GM19463 (cell line): ENCODE measurements around the gene SFMBT1.
A peak's percentile ranks its signal among the peaks of the same experiment; 100 is the strongest.

Experiments used
- ATAC-seq: cut with Tn5 transposase; IDR thresholded peaks from one replicate; pipeline ENCODE4 v1.9.1; 2021; ENCODE audit warnings: mild to moderate bottlenecking, moderate library complexity; ENCODE audit not compliant: unreplicated experiment

Gene SFMBT1

DNA sequence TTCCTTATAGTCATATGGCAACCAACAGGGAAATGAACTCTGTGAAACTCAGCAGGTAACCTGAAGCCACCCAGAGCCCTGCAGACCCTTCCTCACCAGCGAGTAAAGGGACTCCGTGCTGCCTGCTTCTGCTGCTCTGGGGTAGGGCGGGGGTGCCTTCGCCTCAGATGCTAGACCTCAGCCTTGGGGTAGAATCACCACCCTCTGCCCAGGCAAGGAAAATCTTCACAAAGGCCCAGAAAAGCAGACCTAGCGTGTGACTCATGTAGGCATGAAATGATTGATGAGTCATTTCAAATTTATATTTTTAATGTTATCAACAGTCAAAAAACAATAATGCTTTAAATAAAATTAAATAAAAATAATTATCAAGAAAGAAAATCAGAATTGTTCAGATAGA, 155.1 kb downstream of the SFMBT1 start:
- no peak for ATAC-seq

- no peak for ATAC-seq
Observed at GRCh38 chr3:52889901-52890300, 156.0 kb downstream of the SFMBT1 start.

DNA sequence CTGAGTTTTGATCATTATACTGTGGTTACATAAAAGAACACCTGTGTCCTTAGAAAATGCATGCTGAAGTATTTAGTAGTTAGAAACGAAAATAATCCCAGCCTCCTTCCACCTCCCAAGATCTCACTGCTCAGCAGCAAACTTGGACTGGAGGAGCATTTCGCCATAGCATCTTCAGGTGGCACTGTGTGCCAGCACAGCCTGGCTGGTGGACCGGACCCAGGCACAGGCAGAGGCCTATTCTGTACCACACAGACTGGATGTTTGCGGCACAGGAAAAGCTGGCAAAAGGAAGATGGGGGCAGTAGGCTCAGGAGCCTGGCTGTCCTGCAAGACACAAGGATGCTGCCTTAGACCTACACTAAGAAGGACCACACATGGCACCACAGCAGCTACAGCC, 158.7 kb downstream of the SFMBT1 start:
- ATAC-seq, result no peak

GRCh38 chr3:52886049-52886730, 159.7 kb downstream of the SFMBT1 start:
- ATAC-seq, result no peak

DNA sequence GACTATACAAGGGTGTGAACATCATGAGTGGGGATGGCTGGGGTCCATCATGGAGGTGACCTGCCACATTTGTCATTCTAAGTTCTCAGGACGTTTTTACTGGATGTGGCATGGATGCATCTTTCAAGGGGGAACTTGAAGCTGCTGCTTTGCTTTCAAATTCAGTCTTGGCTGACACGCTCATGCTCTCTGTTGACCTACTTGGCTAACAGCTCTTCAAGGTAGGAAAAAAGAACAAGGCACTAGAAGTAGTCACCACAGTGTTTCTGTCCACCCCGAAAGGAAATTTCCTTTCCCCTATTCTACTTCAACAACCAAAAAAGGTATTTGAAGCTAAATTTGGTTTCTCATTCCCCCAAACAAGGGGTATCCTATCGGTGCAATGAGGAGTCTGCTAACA, 163.5 kb downstream of the SFMBT1 start:
- ATAC-seq, result no peak

DNA sequence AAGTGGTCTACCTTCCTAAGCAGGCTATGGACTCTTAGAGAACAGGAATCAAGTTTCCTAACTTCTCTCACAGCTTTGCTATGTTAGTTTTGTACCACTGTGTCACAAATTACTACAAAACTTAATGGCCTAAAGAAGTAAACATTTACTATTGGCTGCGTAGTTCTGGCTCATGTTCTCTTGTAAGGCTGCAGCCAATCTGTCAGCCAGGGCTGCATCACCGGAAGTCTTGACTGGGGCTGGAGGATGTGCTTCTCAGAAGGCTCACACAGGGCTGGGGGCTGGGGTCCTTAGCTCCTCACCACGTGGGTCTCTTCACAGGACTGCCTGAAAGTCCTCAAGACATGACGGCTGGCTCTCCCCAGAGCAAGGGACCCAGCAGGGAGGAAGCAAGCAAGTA, 164.0 kb downstream of the SFMBT1 start:
- no peak for ATAC-seq

DNA sequence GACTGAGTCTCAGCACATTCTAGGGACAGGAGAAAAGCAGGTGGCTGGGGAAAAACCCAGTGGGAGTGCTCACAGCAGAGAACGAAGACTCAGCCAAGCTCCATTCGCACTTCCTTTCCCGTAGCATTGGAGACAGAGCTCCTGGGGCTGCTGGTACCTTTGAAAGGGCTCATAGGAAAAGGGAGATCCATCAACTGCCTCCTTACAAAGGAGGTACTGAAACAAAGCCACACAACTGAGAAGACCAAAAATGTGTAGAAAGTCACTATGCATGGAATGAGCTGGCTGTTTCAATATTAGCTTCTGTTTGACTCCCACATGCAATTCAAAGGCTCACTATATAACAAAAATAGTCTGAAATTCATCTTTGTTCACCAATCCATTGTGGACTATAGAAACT, 165.4 kb downstream of the SFMBT1 start:
- peak; percentile 79 for ATAC-seq

GRCh38 chr3:52880047-52880446, 165.8 kb downstream of the SFMBT1 start:
- peak; percentile 22 for ATAC-seq

GRCh38 chr3:52879581-52879980, 166.3 kb downstream of the SFMBT1 start:
- ATAC-seq, result no peak

DNA sequence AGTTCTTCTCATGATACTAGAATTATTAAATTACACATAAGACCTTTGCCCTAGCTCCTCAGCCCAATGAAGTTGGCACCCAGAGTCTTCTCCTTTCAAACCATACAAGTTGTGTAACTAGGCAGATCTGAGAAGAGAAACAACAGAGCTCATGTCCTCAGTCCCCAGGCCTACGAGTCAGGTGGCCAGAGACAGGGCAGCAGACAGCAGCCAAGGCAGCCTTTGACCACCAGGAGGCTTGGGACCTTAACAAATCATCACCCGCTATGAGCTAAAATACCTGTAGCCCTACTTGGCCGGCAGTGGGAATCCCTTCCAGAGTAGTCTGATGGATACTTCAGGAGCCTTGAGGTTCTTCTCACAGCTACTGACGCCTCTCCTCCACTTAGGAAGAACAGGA, 166.8 kb downstream of the SFMBT1 start:
- no peak for ATAC-seq

- no peak for ATAC-seq
Observed at GRCh38 chr3:52877085-52877484, 168.8 kb downstream of the SFMBT1 start.

GRCh38 chr3:52874864-52875587, 170.8 kb downstream of the SFMBT1 start:
- ATAC-seq, result no peak

DNA sequence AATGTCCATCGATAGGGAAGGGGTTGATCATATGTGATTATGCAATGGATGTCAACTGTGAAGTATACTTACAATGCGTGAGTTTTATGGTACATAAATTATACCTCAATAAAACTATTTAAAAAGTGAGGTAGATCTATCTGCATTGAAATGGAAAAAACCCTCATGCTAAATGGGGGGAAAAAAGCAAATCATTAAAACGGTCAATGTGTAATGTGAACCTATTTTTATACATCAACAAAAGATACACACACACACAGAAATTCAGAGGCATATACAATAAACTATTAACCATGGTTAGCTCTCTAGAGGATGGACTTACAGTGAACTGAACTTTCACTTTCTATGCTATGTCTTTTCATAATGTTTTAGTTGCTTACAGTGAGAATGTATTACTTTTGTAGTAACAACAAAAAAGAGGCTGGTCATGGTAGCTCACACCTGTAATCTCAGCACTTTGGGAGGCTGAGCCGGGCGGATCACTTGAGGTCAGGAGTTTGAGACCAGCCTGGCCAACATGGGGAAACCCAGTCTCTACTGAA, 171.6 kb downstream of the SFMBT1 start:
- no peak for ATAC-seq

DNA sequence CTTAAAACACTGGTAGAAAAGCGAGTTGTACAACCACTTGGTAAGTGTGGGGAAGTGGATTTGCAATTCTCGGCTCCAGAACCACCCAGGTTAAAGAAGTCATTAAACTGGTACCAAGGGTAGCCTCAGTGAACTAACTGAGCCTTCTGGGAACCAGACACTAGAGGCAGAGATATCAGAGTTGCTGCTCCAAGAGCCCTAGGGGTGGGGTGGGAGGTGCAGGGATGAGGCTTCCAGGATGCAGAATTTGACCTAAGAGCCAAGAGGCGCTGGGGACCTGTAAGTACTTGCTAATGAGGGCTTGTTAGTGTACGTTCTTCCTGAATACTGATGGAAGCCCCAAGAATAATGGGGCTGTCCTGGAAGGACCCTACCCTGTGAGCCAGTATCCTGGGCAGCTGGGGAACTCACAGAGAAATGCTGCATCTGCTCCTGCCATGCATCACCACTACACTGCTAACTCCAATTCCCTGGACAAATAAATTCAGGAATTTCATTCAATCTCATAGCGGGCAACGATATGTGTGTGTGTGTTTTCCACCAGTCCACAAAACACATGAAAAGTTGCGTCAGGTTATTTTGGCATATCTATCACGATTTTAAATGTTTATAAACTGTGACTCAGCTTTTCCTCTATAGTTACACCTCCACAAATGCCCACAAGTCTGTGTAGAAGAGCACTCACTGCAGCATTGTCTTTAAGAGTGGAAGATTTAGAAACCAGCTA, 172.3 kb downstream of the SFMBT1 start:
- no peak for ATAC-seq

DNA sequence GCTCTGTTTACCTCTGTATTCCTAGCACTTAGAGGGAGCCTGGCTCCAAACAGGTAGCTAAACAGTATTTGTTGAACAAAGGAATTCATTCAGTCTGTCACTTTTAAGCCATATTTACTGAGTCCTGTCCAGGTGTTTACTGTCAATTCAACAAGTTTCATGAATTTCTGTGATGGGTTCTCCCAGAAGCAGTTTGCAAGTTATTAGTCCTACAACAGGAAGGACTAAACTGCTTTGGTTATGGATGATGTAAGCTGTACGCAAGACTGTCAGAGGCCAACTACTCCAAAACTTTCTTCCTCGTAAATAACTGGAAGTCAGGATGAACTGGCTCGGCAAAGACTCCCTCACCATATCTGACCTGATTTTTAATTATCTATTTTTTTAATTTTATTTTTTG, 173.6 kb downstream of the SFMBT1 start:
- no peak for ATAC-seq

GRCh38 chr3:52871761-52872160, 174.1 kb downstream of the SFMBT1 start:
- no peak for ATAC-seq

GRCh38 chr3:52870471-52870870, 175.4 kb downstream of the SFMBT1 start:
- no peak for ATAC-seq

DNA sequence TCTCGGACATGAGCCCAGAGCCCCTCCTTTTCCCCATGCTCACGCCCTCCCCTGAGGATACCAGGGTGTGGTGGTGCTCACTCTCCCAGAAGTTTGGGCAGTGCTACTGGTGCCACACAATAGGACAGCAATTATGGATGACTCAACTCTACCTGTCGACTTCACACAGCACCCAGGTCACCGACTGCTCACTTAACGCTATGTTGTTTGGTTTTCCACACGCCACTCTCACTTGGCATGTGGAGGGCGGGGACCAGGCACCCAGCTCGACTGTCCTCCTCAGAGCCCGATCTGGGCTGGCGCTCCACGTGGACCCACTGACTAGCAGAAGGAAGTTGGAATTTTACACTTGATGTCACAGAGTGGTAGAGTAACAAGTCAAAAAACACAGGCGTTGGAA, 179.4 kb downstream of the SFMBT1 start:
- ATAC-seq, result no peak

DNA sequence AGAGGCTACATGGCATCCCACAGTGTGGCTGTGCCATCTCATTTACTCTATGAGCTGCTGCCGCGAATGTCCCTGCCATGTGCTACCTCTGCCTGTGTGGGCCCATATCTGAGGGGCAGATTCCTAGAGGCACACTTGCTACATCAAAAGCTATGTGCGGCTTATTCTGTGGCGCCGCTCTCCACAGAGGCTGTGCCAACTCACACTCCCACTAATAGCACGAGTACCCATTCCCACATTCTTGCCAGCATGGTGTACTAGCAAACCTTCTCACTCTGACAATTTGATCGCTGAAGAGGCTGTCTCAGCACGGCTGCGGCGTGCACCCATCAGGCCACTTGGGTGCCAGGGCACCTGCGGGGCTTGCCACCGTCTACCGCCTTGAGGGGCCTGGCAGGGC, 179.9 kb downstream of the SFMBT1 start:
- ATAC-seq, result no peak

- no peak for ATAC-seq
Observed at GRCh38 chr3:52860424-52860768, 185.5 kb downstream of the SFMBT1 start.

DNA sequence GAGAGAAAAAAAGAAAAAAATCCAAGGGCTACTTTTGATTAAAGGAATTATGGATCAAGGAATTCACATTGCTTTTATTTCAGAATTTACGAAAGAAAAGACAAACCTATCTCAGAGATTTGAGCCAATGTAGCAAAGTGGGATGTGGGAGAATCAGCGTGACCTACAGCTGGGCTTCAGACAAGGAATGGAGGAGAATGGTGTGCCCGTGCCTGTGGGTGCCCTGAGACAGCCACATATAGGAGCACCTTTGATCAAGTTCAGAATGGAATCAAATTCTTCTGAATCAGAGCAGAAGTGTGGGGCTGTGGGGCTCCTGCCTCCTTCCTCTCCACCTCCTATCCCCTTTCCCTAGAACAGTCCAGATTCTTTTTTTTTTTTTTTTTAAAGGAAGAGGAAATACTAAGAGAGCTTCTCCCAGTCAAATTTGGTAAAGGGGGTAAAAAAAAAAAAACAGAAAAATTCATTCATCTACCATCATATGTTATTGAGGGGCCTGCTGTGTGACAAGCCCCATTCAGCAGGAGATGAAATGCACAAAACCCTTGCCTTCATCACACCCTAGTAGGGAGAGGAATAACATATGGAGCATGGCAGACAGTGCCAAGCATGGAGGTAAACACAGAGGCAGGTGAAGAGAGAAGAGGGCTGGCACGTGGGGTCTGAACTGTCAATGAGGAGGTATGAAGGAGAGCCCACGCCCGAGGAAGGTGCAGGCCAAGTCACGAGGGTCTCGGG, 186.0 kb downstream of the SFMBT1 start:
- no peak for ATAC-seq
